Measurements from ENCODE around the gene RBPJL.

The RBPJL gene

DNA sequence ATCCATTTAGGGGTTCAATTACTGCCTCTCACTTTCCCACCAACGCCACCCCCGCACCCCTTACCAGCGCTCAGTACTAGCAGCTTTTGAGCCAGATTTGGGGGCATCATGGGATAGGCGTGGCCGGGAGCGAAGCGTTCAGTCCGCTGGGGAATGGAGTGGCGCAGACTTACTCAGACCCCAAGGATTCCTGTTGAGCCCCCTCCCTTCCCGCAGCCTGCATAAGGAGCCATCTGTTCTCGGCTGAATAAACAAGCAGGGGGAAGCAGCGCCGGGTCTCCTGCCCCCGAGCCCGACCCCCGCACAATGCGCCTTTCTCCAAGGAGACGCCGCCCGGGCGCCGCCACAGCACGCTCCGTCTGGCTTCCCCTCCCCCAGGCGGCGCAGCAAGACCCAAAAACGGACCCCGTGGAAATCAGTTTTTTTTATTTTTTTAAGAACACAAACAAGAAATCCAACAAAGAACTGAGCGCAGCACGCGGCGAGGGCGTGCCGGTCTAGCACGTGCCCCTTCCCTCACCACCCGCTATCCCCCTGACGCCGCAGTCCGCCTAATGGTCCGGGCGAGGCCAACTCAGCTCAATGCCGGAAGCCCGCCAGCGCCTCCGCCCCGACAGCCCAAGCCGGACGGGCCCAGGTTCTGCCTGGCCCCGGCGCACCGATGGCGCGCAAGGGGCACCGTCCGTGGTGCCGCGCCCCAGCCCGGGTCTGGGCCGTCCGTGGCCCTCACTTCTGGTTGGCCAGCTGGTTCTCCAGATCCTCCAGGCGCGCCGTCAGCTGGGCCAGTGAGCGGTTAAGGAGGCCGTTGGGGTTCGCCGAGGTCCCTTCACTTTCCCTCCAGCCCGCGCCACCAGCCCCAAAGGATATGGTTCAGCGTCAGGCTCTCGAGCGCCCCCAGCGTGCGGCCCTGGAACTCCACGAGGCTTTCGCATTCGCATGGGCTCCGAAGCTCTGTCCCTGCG, 13.3 kb upstream of the RBPJL start:
- peak; percentile 85 for DNase-seq

DNA sequence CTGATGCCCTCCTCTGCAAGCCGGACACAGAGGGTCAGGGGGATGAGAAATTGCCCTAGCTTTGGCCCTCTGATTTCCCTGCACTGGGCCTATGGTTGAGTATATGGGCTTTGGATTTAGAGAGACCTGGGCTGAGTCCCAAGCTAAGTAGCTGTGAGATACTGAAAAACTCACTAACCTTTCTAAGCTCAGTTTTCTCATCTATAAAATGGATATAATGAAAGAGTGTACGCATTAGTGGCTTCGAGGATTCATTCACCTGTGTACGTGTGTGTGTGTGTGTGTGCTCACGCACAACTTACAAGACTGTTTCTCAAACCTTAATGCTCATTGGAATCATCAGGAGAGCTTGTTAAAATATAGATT, 12.7 kb upstream of the RBPJL start:
- no peak for DNase-seq

DNA sequence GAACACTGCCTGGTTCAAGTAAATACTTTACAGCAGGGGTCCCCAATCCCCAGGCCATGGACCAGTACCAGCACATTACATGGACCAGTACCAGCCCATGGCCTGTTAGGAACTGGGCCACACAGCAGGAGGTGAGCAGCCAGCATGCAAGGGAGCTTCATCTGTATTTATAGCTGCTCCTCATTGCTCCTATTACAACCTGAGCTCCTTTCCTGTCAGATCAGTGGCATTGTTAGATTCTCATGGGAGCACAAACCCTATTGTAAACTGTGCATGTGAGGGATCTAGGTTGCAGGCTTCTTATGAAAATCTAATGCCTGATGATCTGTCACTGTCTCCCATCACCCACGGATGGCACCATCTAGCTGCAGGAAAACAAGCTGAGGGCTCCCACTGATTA, 12.0 kb upstream of the RBPJL start:
- DNase-seq = no peak

DNA sequence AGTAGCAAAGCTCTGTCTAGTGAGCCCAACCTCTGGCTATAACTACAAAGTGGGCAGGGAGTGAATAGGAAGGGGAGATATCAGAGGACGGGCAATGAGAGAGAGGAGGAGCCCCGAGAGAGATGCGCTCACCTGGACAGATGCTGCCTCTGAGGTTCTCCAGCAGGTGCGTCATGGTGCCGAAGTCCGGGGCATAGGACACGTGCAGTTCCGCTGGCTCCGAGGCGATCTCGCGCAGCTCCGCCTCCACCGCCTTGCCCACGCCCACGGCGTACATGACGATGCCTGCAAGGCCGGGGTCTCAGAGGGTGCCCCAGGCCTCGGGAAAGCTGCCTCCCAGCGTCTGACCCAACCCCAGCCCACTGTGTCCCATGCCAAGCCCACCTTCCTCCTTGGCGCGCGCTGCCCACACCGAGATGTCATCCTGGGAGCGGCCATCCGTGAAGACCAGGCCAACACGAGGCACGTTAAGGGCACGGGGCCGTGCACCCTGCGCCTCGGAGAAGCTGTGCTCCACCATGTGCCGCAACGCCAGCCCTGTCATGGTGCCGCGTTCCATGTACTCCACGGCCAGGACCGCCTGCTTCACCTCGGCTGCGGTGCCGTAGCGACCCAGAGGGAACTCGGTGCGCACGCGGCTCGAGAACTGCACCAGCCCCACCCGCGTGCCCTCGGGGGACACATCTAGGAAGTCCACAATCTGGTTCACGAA, 8.7 kb upstream of the RBPJL start:
- no peak for DNase-seq

DNA sequence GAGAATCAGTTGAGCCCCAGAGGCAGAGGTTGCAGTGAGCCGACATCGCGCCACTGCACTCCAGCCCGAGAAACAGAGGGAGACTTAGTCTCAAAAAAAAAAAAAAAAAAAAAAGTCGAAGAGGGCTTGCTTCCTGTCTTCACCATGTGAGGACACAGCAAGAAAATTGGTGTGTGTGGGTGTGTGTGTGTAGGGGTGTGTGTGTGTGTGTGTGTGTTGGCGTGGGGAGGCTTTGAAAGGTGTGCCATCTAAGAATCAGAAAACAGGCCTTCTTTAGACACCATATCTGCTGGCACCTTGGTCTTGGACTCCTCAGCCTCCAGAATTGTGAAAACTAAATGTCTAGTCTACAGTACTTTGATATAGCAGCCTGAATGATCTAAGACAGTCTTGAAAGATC, 6.9 kb upstream of the RBPJL start:
- no peak for DNase-seq

DNA sequence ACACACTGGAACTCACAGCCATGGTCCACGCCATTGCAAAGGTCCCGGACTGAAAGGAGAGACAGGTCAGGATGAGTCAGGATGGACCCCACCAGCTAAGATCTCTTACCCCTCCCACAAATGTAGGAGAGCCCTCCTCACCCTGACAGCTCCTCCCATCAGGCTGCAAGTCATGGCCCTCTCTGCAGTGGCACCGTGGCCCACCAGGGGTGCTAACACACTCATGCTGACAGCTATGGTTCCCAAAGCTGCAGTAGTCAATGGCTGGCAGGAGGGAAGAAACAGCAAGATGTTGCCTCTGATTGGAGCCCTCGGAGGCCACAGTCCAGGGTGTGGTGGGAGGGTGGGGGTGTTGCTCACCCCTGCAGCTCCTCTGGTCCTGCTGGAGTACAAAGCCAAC, 5.7 kb upstream of the RBPJL start:
- DNase-seq = peak; percentile 54

DNA sequence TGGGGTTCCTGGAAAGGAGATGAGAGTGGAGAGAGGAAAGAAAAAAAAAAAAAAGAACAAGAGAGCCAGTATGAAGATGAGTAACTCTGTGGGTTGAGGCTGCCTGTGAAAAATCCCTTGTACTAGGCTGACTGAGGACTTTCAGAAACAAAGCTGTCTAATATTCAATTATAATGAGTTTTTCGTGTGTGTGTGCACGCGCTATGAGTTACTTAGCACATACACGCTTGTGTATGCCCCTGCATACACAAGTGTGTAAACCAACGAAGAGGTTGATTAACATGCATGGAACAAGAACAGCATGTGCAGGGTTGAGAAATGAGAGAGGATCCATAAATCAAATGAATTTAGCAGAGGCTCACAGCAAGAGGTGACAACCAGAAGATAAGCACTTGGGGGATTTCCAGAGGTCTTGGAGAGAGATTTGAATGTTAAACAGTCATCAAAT, 4.8 kb upstream of the RBPJL start:
- DNase-seq = no peak

DNA sequence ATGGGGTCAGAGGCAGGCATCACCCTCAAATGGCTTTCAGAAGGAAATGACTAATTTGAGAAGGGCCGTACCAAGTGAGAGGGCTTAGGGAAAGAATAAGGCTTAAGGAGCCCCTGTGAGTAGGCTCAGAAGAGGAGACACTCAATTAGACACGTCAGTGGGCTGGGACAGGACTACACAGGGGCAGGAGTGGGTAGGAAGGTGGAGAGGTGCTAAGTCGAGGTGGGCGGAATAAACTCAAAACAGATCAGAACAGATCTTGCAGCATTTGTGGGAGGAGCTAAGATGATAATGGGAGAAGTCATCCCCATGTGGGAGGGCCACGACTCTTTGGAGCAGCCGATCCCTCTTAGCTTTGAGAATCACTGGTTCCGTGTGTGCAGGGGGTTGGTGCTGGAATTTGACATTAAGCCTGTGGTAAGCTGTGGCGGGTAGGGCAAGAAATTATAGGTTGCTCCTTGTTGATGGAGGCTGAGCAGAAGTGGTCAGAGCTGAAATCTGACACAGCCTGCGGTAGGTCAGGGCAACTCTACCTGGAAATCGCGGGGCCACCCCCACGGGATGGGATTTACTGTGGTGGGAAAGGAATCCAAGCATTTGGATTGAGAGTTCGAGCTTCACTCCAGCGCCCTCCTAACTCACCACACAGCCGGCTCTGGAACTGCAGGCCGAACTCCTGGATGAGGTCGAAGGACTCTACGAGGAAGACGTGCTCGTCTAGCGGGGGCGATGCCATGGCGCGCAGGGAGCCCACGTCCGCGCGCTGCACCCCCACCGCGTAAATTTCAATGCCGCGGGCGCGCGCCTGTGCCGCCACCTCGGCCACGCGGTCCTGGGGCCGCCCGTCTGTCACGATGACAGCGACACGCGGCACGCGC, 2.8 kb upstream of the RBPJL start:
- no peak for DNase-seq

DNA sequence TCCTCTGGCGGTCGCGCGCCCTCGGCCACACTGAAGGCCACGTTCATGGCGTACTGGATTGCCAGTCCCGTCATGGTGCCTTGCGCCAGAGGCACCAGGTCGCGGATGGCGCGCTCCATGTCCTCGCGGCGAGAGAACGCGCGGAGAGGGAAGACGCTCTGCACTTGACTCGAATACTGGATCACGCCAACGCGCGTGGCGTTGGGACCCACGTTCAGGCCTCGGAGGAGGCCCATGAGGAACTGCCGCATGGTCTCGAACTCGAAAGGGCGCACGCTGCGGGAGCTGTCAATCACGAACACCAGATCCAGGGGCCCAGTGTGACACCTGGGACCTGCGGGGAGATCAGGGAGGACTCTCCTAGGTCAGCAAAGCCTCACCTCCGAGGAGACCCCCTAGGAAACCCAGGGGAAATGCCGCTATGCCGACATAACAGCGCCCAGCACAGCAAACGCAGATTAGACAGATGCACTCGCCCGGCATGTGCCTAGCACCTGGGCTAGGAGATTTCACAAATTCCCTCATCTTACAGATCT, 2.1 kb upstream of the RBPJL start:
- DNase-seq = no peak

DNA sequence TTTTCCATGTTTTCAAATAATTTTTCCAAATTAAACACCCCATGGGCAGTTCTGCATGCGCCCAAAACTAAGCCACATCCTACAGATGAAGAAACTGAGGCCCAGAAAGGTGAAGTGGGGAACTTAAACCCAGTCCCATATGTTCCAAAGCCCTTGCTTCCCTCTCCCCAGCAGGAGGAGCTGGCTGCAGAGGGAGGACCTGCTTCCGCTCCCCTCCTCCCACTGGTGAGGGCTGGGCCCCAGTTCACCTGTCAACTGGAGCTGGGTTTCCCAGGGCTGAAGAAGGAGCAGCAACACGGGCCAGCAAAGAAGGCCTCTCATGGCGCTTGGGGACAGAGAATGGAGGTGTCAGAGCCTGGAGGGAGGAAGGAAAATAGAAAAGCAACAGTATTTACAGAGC, 1.4 kb upstream of the RBPJL start:
- peak; percentile 5 for DNase-seq

DNA sequence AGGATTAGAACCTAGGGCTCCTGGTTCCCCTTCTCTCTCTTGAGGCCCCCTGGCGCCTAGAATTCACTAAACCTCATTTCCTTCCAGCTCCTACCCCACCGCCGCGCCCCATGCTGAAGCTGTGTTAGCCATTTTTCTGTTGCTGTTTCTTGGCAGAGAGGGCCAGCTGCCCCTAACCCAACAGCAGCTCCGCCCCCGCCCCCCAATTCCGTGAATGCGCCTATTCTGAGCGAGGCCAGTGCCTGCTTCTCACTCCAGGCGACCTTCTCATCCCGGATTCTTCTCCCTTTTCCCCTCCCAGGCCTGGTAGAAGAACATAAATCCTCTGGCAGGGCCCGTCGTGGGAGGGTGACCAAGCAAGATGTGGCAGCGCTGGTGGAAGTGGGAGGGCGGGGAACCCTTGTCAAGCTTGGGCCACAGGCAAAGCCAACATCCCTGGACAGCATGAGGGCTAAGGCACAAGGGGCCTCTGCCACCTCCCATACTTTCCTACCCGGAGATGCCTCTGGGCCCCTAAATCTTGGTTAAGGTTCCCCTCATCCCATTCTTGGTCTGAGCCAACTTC, 518 bp downstream of the RBPJL start:
- DNase-seq = no peak

DNA sequence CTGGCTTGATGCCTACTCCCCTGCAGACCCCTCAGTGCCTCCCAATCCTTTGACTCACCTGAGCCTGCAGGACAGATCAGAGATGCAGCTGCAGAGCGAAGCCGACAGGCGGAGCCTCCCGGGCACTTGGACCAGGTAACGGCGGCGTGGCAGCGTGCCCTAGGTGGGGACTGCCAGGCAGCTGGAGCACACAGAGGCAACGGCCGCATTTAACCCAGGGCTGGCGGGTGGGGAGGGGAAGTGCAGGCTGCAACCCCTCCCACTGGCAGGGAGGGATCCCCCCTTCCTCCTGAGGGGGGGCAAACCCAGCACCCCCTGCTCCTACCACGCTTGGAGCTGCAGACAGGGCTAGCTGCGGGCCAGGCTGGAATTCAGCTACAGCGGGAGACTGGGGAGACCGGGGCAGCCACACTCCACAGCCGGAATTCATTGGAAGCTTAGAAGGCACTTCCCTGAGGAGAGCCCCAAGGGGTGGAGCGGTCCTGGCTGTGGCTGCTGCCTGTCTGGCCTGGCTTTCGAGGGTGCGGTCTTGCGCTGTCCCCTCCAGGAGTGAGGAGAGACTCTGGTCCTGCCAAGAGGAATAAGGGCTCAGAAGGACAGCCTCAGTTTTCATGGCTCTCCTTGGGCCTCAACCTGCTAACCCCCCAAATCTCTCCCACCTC, 1.6 kb downstream of the RBPJL start, which contains the start of gene MATN4:
Gene MATN4, minus strand, starts transcription at position 183 of the 662 bp plus-strand sequence. CDS start 2,717 bp downstream, outside the sequence.
- peak; percentile 61 for DNase-seq

DNA sequence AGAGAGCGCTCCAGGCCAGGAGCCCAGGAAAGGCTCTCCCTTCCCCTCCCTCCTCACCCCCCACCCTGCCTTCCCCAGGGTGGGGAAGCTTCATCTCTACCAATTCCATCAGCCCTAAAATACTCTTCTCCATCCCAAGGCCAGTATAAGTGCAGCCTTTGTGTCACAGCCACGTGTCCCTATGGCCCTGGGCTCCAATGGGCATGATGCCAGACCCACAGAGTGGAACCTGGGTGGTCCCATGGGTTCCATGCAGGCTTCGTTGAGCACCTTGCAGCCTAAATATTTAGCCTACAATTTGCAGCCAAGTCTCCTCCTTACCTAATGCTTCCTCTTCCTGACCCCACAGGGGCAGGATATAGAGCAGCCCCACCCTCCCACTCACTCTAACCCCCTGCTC, 2.4 kb downstream of the RBPJL start:
- DNase-seq = no peak

DNA sequence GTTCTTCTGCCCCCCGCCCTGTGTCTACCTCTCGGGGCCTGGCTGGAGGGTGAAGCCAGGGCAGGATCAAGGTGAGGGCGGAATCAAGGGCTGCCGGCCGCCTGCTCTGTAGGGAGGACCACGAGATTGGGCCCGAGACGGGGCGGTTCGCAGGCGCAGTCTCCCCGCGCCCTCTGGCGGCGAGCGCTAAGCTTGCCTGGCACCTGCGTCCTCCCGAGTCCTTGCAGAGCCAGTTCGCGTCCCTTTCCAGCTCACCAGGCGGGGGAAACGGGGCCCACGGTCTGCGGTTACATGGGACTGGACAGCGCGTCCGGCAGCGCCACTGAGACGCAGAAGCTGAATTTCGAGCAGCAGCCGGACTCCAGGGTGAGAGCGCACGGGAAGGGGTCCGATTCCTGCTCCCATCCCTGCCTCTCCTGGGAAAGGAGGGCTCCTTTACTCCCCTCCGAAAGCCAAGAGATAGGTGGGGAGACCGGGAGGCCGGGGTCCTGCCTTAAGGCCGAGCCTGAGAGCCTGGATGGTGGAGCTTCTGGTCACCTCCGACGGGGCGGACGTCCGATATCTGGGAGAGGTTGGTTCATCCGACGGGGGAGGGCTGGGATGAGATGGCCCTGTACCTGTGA, 5.1 kb downstream of the RBPJL start:
- peak; percentile 71 for DNase-seq

DNA sequence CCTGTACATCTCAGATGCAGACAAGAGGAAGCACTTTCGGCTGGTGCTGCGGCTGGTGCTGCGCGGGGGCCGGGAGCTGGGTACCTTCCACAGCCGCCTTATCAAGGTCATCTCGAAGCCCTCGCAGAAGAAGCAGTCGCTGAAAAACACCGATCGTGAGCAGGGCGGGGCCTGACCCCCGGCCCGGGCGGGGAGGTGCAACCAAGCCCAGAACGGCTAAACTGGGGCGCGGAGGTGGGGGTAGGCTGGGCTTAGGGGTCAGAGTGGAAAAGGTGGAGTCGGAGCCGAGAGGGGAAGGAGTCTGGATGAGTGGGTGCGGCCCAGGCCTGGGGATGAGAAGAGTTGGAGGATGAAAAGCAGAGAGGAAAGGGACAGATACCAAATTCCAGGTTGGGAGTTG, 5.6 kb downstream of the RBPJL start:
- DNase-seq = no peak

DNA sequence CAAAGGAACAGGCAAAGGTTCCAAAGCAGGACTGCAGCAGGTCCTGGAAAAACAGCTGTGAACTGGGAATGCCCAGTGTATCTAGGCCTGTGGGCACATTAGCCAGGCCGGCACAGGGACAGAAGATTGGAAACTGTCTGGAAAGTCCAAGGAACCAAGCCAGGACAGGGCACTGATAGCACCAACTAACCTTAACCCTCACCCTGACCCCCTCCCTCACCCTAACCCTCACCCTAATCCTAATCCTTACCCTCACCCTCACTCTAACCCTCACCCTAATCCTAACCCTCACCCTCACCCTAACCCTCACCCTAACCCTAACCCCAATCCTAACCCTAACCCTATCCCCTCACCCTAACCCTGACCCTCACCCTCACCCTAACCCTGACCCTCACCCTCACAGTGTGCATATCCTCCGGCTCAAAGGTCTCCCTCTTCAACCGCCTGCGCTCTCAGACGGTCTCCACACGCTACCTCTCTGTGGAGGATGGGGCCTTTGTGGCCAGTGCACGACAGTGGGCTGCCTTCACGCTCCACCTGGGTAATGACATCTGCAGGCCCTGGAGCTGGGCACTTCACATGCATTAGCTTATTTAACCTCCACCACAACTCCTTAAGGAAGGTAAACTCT, 6.5 kb downstream of the RBPJL start:
- no peak for DNase-seq

DNA sequence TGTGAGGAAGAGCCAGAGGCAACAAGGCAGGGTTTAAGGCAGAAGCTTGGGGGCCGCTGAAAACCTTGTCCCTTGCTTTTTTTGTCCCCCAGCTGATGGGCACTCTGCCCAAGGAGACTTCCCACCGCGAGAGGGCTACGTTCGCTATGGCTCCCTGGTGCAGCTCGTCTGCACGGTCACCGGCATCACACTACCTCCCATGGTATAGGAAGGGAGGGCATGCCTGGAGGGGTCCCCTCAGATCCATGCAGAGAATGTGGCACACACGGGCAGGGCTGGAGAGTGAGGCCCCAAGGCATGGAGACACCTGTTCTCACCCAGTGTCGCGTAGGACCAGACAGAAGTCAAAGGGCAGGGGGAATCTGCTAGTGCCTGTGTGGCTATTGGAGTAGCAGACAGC, 7.3 kb downstream of the RBPJL start:
- no peak for DNase-seq

DNA sequence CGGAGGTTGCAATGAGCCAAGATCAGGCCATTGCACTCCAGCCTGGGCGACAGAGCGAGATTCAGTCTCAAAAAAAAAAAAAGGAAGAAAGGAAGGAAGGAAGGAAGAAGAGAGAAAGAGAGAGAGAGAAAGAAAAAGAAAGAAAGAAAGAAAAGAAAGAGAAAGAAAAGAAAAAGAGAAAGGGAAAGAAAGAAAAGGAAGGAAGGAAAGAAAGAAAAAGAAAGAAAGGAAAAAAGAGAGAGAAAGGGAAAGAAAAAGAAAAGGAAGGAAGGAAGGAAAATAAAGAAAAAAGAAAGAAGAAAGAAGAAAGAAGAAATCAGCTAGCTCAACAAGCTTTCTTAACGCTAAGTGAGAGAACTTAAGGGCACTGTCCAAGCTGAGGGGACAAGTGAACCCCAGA, 9.0 kb downstream of the RBPJL start:
- no peak for DNase-seq

DNA sequence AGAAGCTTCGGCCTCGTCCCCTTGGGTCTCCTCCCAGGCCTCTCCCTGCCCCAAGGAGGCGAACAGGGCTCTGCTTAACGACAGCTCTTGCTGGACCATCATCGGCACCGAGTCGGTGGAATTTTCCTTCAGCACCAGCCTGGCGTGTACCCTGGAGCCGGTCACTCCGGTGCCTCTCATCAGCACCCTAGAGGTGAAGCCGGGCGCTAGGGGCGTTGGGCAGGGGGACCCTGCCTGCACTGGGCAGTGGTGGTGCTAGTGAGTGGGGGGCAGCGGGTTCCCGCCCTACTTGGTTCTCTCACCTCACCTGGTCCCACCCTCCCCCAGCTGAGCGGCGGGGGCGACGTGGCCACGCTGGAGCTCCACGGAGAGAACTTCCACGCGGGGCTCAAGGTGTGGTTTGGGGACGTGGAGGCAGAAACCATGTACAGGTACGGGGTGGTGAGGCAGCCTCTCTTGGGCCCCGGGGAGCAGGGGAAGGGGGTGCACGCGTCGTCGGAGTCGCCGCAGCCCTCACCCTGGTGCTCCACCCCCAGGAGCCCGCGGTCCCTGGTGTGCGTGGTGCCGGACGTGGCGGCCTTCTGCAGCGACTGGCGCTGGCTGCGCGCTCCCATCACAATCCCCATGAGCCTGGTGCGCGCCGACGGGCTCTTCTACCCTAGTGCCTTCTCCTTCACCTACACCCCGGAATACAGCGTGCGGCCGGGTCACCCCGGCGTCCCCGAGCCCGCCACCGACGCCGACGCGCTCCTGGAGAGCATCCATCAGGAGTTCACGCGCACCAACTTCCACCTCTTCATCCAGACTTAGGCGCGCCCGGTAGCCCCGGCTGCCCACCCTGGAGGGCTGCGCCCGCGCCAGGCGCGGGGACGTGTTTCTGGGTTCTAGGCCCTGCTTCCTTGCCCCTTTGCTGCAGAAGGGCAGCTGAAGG, 9.8 kb downstream of the RBPJL start:
- no peak for DNase-seq

DNA sequence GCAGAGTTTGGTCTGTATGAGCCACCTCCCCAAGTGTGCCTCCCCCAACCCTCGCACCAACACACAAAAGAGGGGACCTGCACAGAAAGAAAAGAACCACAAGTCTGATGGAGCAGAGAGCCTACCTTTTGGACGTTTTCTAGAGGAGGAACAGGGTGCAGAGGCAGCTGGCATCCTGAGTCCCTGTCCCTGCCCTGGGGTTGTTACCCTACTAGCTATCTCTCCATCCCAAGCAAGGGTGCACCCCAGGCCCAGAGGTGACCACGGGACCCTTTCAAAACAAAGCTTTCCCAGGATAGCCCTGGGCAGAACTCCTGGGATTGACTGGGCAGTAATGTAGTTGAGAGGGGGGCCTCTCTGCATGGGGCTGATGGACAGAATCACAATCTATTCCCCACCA, 11.2 kb downstream of the RBPJL start:
- no peak for DNase-seq

Measured in NCI-H69 (cell line).